ENCODE measurements around the gene KCNS1. TPM values are rescaled to one million over a fixed set of nuclear protein-coding genes. Genes with fewer than 3 reads are reported as not detected.

Gene KCNS1
- total RNA-seq, 1 experiment from 2014 or later = not detected

GRCh38 chr20:45121388-45121787 lies 20.5 kb upstream of the KCNS1 start:
- Mint-ChIP-seq H3K4me3 (ENCODE audit: unreplicated experiment) (no peak overlapping the region), H3K27ac (ENCODE audit: low read depth, unreplicated experiment) (no peak overlapping the region), H3K4me1 (ENCODE audit: insufficient read depth, unreplicated experiment) (no peaks in the 10 kb centered on the region), H3K36me3 (ENCODE audit: insufficient read depth, unreplicated experiment) (no peaks in the 10 kb centered on the region), H3K9me3 (ENCODE audit: unreplicated experiment) (no peaks in the 10 kb centered on the region), H3K27me3 (ENCODE audit: insufficient read depth, unreplicated experiment) (peaks cover 22% of the 10 kb centered on the region)
- no peak for DNase-seq (ENCODE audit: unreplicated experiment)
- ChIA-PET POLR2A (interaction anchor here (0.5 to 1.1 kb wide), 3 partner anchors 10 to 396 kb away, joined by 3 to 7 read pairs (median 3); no protein-coding TSS in a partner anchor), CTCF (interaction anchor here (2.4 to 5.3 kb wide), 4 partner anchors 9 to 172 kb away, joined by 13 to 19 read pairs (median 14); no protein-coding TSS in a partner anchor)
- TF ChIP-seq CTCF (IDR thresholded peaks at IDR 0.05; ENCODE audit: unreplicated experiment) = no peak
- intact Hi-C loops (cut with micrococcal nuclease) = loop anchor here (5.0 kb wide), 1 partner anchor 171 kb away; no protein-coding TSS in a partner anchor
- BruUV-seq (replicated peaks) = no TSS peak

GRCh38 chr20:45119556-45120266 lies 18.8 kb upstream of the KCNS1 start:
- Mint-ChIP-seq H3K36me3 (ENCODE audit: insufficient read depth, unreplicated experiment) (no peaks in the 10 kb centered on the region), H3K27ac (ENCODE audit: low read depth, unreplicated experiment) (no peak overlapping the region), H3K27me3 (ENCODE audit: insufficient read depth, unreplicated experiment) (peaks cover 26% of the 10 kb centered on the region), H3K4me1 (ENCODE audit: insufficient read depth, unreplicated experiment) (no peaks in the 10 kb centered on the region), H3K9me3 (ENCODE audit: unreplicated experiment) (no peaks in the 10 kb centered on the region), H3K4me3 (ENCODE audit: unreplicated experiment) (no peak overlapping the region)
- CTCF ChIA-PET = interaction anchor here (0.7 to 5.3 kb wide), 7 partner anchors 8 to 174 kb away, joined by 3 to 19 read pairs (median 13); no protein-coding TSS in a partner anchor
- no peak for TF ChIP-seq CTCF (IDR thresholded peaks at IDR 0.05; ENCODE audit: unreplicated experiment)
- POLR2A ChIA-PET = no interaction called here
- no TSS peak for BruUV-seq (replicated peaks)
- DNase-seq (ENCODE audit: unreplicated experiment) = no peak
- intact Hi-C loops (cut with micrococcal nuclease) = loop anchor here (5.0 kb wide), 1 partner anchor 173 kb away; no protein-coding TSS in a partner anchor

GRCh38 chr20:45118028-45118427 lies 17.1 kb upstream of the KCNS1 start:
- no peak overlapping the region for H3K27ac Mint-ChIP-seq (ENCODE audit: low read depth, unreplicated experiment)
- no peaks in the 10 kb centered on the region for H3K36me3 Mint-ChIP-seq (ENCODE audit: insufficient read depth, unreplicated experiment)
- CTCF ChIA-PET = interaction anchor here (0.7 to 2.0 kb wide), 7 partner anchors 11 to 172 kb away, joined by 3 to 11 read pairs (median 6); no protein-coding TSS in a partner anchor
- H3K4me3 Mint-ChIP-seq (ENCODE audit: unreplicated experiment) = no peak overlapping the region
- DNase-seq (ENCODE audit: unreplicated experiment) = no peak
- no TSS peak for BruUV-seq (replicated peaks)
- POLR2A ChIA-PET = interaction anchor here (0.5 to 1.8 kb wide), 4 partner anchors 10 to 136 kb away, joined by 3 to 5 read pairs (median 4); partner anchors contain the start of gene SLPI
- no peaks in the 10 kb centered on the region for H3K4me1 Mint-ChIP-seq (ENCODE audit: insufficient read depth, unreplicated experiment)
- H3K27me3 Mint-ChIP-seq (ENCODE audit: insufficient read depth, unreplicated experiment) = peaks cover 26% of the 10 kb centered on the region
- no peaks in the 10 kb centered on the region for H3K9me3 Mint-ChIP-seq (ENCODE audit: unreplicated experiment)
- no peak for TF ChIP-seq CTCF (IDR thresholded peaks at IDR 0.05; ENCODE audit: unreplicated experiment)
- intact Hi-C loops (cut with micrococcal nuclease) = no loop called here

- ChIA-PET POLR2A (interaction anchor here (0.5 to 1.8 kb wide), 5 partner anchors 10 to 322 kb away, joined by 3 to 5 read pairs (median 3); partner anchors contain the start of gene SLPI), CTCF (interaction anchor here (0.7 to 2.0 kb wide), 6 partner anchors 11 to 173 kb away, joined by 3 to 11 read pairs (median 6); no protein-coding TSS in a partner anchor)
- H3K27ac Mint-ChIP-seq (ENCODE audit: low read depth, unreplicated experiment) = no peak overlapping the region
- TF ChIP-seq CTCF (IDR thresholded peaks at IDR 0.05; ENCODE audit: unreplicated experiment) = no peak
- BruUV-seq (replicated peaks) = no TSS peak
- no peaks in the 10 kb centered on the region for H3K9me3 Mint-ChIP-seq (ENCODE audit: unreplicated experiment)
- H3K4me1 Mint-ChIP-seq (ENCODE audit: insufficient read depth, unreplicated experiment) = no peaks in the 10 kb centered on the region
- no peak for DNase-seq (ENCODE audit: unreplicated experiment)
- intact Hi-C loops (cut with micrococcal nuclease) = no loop called here
- H3K27me3 Mint-ChIP-seq (ENCODE audit: insufficient read depth, unreplicated experiment) = peaks cover 26% of the 10 kb centered on the region
- H3K4me3 Mint-ChIP-seq (ENCODE audit: unreplicated experiment) = no peak overlapping the region
- H3K36me3 Mint-ChIP-seq (ENCODE audit: insufficient read depth, unreplicated experiment) = no peaks in the 10 kb centered on the region
Observed at GRCh38 chr20:45117581-45117980, 16.7 kb upstream of the KCNS1 start.
